Posterior cingulate gyrus (tissue), 11 donors: Measurements from ENCODE around the gene TNFRSF21.

Source experiments
- DNase-seq, 10 donors: peaks; one replicate each; pipeline versions ENCODE4 v3.0.0 to v3.0.0-alpha.2; 2020 to 2021; ENCODE audit warnings: mixed read lengths in 3 of 10
- intact Hi-C: fragments of 100-400 bp; cut with DNase I; formaldehyde crosslinking; loops from one replicate; pipeline ENCODE4 v1.15.1; 2023

The TNFRSF21 gene

DNA sequence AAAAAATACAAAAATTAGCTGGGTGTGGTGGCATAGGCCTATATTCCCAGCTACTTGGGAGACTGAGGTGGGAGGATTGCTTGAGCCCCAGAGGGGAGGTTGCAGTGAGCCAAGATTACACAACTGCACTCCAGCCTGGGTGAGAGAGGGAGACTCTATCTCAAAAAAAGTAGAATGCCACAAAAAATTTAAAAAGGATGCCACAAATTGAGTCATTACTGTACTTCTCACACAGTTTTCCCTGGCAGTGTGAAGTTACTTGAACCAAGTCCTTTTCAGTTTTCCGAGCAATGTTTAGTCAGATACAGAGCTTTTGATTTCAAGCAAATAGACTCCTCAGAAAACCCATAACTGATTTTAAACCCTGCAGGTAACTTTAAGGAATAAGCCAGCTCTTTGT, 53.3 kb downstream of the TNFRSF21 start:
- intact Hi-C loops: no loop called here
- no peak for DNase-seq

GRCh38 chr6:47254906-47255305, 54.8 kb downstream of the TNFRSF21 start:
- no peak for DNase-seq
- intact Hi-C loops: no loop called here

GRCh38 chr6:47254051-47254450, 55.7 kb downstream of the TNFRSF21 start:
- no peak for DNase-seq
- intact Hi-C loops: no loop called here

DNA sequence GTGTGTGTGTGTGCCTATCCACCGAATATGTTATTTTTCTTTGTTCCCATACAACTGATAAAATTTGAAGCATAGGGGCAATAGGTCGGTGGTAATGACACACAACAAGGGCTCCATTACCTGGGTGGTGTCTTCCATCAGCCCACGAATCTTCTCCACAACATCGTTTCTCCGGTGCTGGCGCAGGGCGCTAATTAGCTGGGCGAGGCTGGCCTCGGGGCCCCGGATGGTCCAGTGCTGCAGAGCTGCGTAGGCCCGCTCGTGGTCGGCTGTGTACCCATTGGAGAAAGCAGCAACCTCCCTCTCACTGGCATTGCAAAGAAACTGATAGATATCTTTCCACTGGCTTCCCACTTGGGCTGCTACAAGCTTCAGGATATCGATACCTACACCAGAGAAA, 56.6 kb downstream of the TNFRSF21 start:
- DNase-seq: no peak
- intact Hi-C loops: no loop called here

GRCh38 chr6:47252633-47253032, 57.1 kb downstream of the TNFRSF21 start:
- intact Hi-C loops: no loop called here
- no peak for DNase-seq

DNA sequence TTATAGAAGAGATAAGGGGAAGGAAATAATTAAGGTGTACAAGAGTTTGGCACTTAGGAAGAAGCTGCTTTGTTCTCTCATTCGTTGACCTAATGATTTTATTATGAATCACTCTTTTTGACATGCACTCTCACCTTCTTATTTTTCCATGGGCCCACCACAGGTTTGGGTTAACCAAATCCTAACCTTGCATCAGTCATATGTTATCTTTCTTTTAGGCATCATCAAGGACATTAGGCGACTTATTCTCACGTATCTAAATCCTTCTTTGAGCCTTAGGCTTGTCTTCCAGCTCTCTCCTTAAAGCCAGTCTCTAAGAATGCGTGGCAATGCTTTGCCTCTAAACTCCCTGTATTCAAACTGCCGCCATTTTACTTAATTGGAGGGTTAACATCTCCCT, 58.3 kb downstream of the TNFRSF21 start:
- no peak for DNase-seq
- intact Hi-C loops: no loop called here

DNA sequence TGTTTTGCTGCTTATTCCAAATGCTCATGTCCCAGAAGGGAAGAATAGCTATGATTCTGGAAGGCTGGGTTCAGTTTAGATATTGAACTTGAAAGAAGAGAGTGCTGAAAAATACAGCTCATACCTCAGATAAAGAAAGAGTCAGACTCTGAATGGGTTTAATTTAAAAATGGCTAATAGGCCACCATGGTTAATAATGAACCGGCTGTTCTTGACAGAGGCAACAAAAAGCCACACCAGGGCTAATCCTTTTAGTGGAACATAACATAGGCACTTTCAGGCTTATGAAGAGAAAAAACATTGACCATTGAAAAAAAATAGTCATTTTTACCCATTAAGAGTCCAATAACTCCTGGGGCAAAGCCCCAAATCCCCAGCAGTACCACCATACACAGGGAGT, 59.4 kb downstream of the TNFRSF21 start:
- intact Hi-C loops: no loop called here

DNA sequence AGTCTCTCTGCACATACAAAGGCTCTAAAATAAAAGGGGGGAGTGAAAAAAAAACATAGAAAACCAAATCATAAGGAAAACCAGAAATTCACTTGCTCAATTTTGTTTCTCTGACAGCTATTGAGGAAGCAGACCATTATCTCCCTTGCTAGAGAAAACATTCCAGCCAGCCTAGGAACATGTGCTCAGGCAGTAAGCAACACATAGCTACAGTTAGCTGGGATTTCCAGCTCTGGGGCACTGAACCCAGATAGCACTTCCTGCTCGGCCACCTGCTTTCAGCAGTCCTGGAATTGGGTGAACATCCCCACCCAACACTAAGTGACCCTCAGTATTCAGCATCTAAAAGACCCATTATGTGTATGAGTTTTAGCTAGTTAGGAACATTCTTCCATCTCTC, 61.3 kb downstream of the TNFRSF21 start:
- intact Hi-C loops: loop anchor here (10.0 kb wide), 1 partner anchor 56 kb away; the partner anchor contains the start of gene TNFRSF21
- DNase-seq: no peak

More for the DNA sequence above, 59.4 kb downstream of the TNFRSF21 start:
- DNase-seq: no peak

GRCh38 chr6:47247227-47247797, 62.4 kb downstream of the TNFRSF21 start:
- DNase-seq: no peak
- intact Hi-C loops: loop anchor here (10.0 kb wide), 1 partner anchor 57 kb away; the partner anchor contains the start of gene TNFRSF21

DNA sequence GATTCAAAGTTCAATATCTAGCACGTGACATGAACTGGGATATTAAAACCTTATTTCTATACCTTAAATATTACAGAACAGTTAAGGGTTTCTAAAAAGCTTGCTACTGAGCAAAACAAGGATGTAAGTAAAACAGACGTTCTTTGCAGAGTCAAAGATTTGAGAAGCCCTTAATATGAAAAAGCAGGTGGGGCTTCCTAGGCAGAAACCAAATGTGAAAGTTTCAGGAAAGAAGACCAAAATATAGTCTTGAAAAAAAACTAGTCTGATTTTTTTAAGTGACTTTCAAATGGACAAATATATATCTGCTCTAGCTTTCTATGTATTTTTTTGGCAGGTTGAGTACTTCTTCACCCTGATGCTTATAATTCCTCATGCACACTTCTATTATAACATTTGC, 63.2 kb downstream of the TNFRSF21 start:
- intact Hi-C loops: loop anchor here (10.0 kb wide), 1 partner anchor 58 kb away; the partner anchor contains the start of gene TNFRSF21
- no peak for DNase-seq

DNA sequence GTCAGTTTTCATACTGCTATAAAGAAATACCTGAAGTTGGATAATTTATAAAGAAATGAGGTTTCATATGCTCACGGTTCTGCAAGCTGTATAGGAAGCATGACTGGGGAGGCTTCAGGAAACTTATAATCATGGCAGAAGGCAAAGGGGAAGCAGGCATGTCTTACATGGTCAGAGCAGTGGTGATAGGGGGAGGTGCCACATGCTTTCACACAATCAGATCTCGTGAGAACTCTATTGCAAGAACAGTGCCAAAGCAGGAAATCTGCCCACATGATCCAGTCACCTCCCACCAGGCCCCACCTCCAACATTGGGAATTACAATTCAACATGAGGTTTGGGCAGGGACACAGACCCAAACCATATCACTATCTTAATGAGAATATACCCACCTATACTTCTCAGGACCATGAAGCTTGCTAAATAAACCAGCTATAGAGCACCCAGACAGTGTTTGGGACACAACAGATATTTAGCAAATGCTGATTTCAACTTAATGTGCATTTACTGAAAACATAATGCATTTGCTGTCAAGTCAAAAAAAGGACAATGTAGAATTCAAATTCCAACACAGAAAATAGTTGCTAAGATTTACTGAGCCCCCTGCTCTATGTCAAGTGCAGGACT, 63.8 kb downstream of the TNFRSF21 start:
- intact Hi-C loops: loop anchor here (10.0 kb wide), 1 partner anchor 59 kb away; the partner anchor contains the start of gene TNFRSF21

GRCh38 chr6:47242483-47243386, 67.0 kb downstream of the TNFRSF21 start:
- intact Hi-C loops: loop anchor here (10.0 kb wide), 1 partner anchor 62 kb away; the partner anchor contains the start of gene TNFRSF21
- DNase-seq: peak; percentile 34 to 96 (median 63)

More for the DNA sequence above, 63.8 kb downstream of the TNFRSF21 start:
- no peak for DNase-seq

- intact Hi-C loops: loop anchor here (10.0 kb wide), 1 partner anchor 63 kb away; the partner anchor contains the start of gene TNFRSF21
These were observed 67.8 kb downstream of the TNFRSF21 start for GRCh38 chr6:47241742-47242482.

GRCh38 chr6:47240277-47240890, 69.3 kb downstream of the TNFRSF21 start:
- intact Hi-C loops: loop anchor here (10.0 kb wide), 1 partner anchor 64 kb away; the partner anchor contains the start of gene TNFRSF21
- no peak for DNase-seq

More at GRCh38 chr6:47241742-47242482, 67.8 kb downstream of the TNFRSF21 start:
- DNase-seq: no peak

- peak in 1 of 10 donors; percentile 29 for DNase-seq
- intact Hi-C loops: loop anchor here (10.0 kb wide), 1 partner anchor 45 kb away; no protein-coding TSS in a partner anchor
These were observed 70.2 kb downstream of the TNFRSF21 start for GRCh38 chr6:47239546-47239945.

DNA sequence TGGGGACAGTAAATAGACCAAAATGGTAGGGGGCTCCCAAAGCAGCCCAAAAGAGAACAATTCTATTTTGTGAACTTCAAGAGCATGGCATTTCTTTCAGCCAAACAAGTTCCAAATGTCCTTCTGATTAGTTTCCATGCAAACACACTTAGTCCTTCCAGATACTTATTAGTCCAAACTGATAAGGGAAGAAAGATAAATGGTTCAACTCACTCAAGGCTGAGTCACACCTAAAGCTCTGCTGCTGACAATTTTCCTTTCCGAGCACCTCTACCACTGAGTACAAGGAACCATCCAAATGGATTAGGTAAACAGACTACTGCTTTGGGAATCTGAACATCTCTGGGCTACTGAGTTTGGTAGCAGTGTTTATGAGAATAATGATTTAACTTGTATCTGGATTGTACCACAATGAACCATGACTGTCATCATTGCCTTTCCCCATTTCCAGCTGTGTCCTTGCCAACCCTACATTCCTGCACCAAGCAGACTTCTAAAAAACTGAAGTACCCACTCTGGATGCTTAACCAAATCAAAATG, 71.2 kb downstream of the TNFRSF21 start:
- intact Hi-C loops: loop anchor here (10.0 kb wide), 1 partner anchor 46 kb away; no protein-coding TSS in a partner anchor
- DNase-seq: no peak

DNA sequence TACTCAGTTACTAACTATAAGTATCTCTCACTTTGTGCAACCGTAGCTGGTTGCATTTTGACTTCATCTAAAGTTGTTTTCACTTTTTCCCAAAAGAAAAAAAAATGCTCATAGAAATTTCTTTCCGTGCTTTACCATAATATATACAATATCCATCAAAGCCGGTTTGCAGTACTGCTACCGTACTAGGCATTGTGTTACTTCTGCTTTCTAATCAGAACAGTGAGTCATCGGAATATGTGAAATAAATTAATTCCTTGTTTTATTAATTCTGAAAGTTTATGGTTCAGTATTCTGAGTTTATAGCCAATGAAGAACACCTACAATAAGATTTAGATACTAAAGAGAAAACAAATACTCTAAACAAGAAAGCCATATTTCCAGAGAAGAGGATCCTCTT, 72.5 kb downstream of the TNFRSF21 start:
- intact Hi-C loops: loop anchor here (10.0 kb wide), 1 partner anchor 48 kb away; no protein-coding TSS in a partner anchor
- DNase-seq: no peak

- no peak for DNase-seq
- intact Hi-C loops: loop anchor here (10.0 kb wide), 1 partner anchor 49 kb away; no protein-coding TSS in a partner anchor
These were observed 73.5 kb downstream of the TNFRSF21 start for GRCh38 chr6:47235964-47236760.
